Measurements from ENCODE around the gene ERC1.

ERC1 gene

GRCh38 chr12:990661-991349 is at the start of gene ERC1:
TSS of gene ERC1 (plus strand) at chr12:991223. CDS start at chr12:1027904, 36,681 bp downstream.
- peak; percentile 76 to 77 for DNase-seq

GRCh38 chr12:943051-943450 is 48.0 kb upstream of the ERC1 start:
- DNase-seq = no peak

GRCh38 chr12:944211-944610 is 46.8 kb upstream of the ERC1 start:
- DNase-seq = no peak

GRCh38 chr12:946212-946611 is 44.8 kb upstream of the ERC1 start:
- DNase-seq = no peak

- no peak for DNase-seq
These were observed 44.4 kb upstream of the ERC1 start for GRCh38 chr12:946631-947030.

- DNase-seq = no peak
These were observed 42.8 kb upstream of the ERC1 start for GRCh38 chr12:948238-948637.

GRCh38 chr12:949453-950191 is 41.4 kb upstream of the ERC1 start, which contains the start of gene RAD52:
TSS of gene RAD52 (minus strand) at chr12:949694. CDS start at chr12:933058, 16,636 bp downstream.
- peak; percentile 95 to 99 for DNase-seq

- no peak for DNase-seq
These were observed 39.8 kb upstream of the ERC1 start for GRCh38 chr12:951176-951575.

- no peak for DNase-seq
These were observed 37.2 kb upstream of the ERC1 start for GRCh38 chr12:953776-954175.

GRCh38 chr12:954741-955140 is 36.3 kb upstream of the ERC1 start:
- DNase-seq = no peak

- DNase-seq = no peak
These were observed 35.1 kb upstream of the ERC1 start for GRCh38 chr12:955939-956338.

GRCh38 chr12:958588-959123 is 32.4 kb upstream of the ERC1 start:
- no peak for DNase-seq

GRCh38 chr12:966724-967123 is 24.3 kb upstream of the ERC1 start:
- DNase-seq = no peak

- no peak for DNase-seq
These were observed 23.4 kb upstream of the ERC1 start for GRCh38 chr12:967641-968040.

- no peak for DNase-seq
These were observed 22.5 kb upstream of the ERC1 start for GRCh38 chr12:968545-968944.

- DNase-seq = no peak
These were observed 21.2 kb upstream of the ERC1 start for GRCh38 chr12:969821-970220.

- no peak for DNase-seq
These were observed 19.0 kb upstream of the ERC1 start for GRCh38 chr12:971991-972390.

GRCh38 chr12:974271-974862 is 16.7 kb upstream of the ERC1 start:
- DNase-seq = no peak

GRCh38 chr12:976644-977043 is 14.4 kb upstream of the ERC1 start:
- DNase-seq = no peak

- no peak for DNase-seq
These were observed 13.9 kb upstream of the ERC1 start for GRCh38 chr12:977156-977555.

GRCh38 chr12:979349-979748 is 11.7 kb upstream of the ERC1 start:
- DNase-seq = no peak

- DNase-seq = no peak
These were observed 9.7 kb upstream of the ERC1 start for GRCh38 chr12:981176-981828.

- DNase-seq = no peak
These were observed 9.1 kb upstream of the ERC1 start for GRCh38 chr12:981961-982360.
